G401 (cell line): Measurements from ENCODE around the gene PLEKHA8. TPM values are rescaled to one million over a fixed set of nuclear protein-coding genes. Genes with fewer than 3 reads are reported as not detected.
A peak's percentile ranks its signal among the peaks of the same experiment; 100 is the strongest.

ENCODE experiments used
- DNase-seq: peaks from one replicate; pipeline ENCODE4 v3.0.0-alpha.2; 2015; ENCODE audit warnings: low spot score
- in situ Hi-C: cut with HindIII; loops from 2 replicates; pipeline ENCODE4 v1.10.0; 2016; ENCODE audit warnings: low sequenced_read_pairs, mixed read lengths
- total RNA-seq: library from RNA; depleted of rRNA; stranded (reverse); fragments of >200 nt; shearing (Covaris generic); gene quantifications from 2 replicates; pipeline ENCODE4 v1.2.3, GENCODE V29; 2014

Gene PLEKHA8
- total RNA-seq, 1 experiment from 2014 or later, result 21.5 TPM

DNA sequence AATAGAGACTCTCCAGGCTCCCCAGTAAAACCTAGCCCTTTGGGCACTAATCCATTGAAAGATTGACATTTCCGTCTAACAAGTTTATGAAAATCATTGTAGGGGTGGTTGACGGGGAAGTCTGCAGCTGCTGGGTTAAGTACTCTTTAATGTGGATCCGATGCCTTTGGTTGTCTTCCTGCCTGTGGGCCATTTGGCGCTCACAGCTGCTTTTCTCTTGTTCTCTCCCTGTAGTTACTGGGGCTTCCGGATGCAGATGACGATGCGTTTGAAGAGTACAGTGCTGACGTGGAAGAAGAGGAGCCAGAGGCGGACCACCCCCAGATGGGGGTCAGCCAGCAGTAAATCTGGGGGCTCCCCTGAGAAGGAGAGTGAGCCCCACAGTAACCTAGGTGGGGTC, 129.0 kb downstream of the PLEKHA8 start:
- no peak for DNase-seq
- in situ Hi-C loops, result no loop called here

DNA sequence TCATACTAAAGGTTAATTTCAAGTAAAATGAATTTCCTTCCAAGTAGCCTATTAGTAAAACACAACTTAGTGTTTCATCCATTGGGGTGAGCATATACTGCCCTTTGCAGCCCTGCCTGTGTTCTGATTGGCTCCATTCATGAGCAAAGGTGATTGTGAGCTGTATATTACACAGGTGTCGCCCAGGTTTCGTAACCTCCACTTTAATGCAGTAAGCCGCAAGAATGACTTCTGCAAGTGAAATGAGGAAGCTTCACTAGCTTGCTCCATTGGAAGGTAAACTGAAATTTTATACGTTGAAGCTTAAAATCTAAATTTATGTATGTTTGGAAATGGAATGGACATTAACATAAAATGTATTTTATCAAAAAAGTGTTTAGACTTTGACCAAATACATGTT, 131.0 kb downstream of the PLEKHA8 start:
- in situ Hi-C loops, result no loop called here
- no peak for DNase-seq

DNA sequence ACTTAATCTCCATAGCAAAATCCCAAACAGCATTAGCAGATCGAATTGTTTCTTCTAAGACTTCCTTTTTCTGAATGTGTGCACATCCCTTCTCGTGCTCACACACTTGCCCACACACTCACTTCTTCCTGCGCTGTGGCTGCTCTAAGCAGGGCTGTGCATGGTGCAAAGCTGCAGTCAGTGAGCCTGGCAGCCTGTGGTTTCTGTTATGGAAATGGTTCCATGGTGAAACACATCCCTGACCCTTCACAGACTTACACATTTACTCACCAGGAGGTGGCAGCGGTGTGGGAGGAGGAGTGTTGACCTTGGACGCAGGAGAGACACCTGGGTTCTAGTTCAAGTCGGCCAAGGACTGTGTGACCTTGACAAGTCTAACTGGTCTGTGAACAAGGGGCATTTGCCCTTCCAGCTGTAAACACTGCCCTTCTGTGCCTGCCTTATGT, 131.5 kb downstream of the PLEKHA8 start:
- in situ Hi-C loops, result no loop called here
- no peak for DNase-seq

DNA sequence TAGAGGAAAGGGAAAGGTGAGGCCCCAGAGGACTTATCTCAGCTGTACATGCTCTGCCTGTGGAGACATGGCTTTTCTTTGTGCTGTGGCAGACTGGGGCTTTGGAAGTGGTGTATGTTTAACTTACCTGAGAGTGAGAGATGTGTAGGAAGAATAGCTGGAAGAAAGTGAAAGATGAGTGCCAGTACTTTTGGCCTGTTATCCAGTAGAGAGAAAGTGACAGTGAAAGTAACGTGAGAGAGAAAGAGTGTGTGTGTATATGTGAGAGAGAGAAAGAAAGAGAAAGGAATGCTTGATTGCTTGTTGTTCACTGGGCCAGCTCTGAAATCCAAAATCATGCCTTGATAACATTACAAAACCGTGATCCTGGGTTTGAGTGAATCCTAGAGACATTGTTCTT, 132.1 kb downstream of the PLEKHA8 start:
- no peak for DNase-seq
- in situ Hi-C loops, result no loop called here

- DNase-seq, result no peak
- in situ Hi-C loops, result no loop called here
Observed at GRCh38 chr7:30162133-30162532, 133.9 kb downstream of the PLEKHA8 start.

GRCh38 chr7:30162622-30163124, 134.5 kb downstream of the PLEKHA8 start:
- in situ Hi-C loops, result no loop called here

GRCh38 chr7:30163231-30163894, 135.2 kb downstream of the PLEKHA8 start:
- in situ Hi-C loops, result no loop called here

More at GRCh38 chr7:30162622-30163124, 134.5 kb downstream of the PLEKHA8 start:
- no peak for DNase-seq

DNA sequence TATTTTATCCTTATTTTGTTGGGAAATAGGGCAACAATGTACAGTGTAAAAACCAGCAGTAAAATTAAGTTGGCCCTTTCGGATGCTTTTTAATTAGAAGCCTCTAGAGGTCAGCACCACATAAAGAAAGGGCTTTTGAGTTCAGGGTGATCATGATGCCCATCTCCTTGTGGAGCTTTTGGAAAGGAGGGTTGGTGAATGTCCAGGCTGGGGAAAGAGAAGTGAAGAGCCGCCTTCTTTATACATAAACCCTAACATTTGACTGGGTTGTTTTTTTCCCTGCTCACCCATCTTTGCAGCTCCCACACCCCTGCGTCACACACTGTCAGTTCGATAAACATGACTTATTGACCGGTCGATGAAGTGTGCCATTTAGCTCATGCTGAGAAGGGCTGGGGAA, 136.4 kb downstream of the PLEKHA8 start:
- DNase-seq, result peak; percentile 90
- in situ Hi-C loops, result no loop called here

More at GRCh38 chr7:30163231-30163894, 135.2 kb downstream of the PLEKHA8 start:
- no peak for DNase-seq

- in situ Hi-C loops, result no loop called here
- no peak for DNase-seq
Observed at GRCh38 chr7:30165590-30165989, 137.4 kb downstream of the PLEKHA8 start.

GRCh38 chr7:30166155-30166840, 138.1 kb downstream of the PLEKHA8 start:
- no peak for DNase-seq
- in situ Hi-C loops, result no loop called here

GRCh38 chr7:30166841-30167235, 138.6 kb downstream of the PLEKHA8 start:
- in situ Hi-C loops, result no loop called here
- no peak for DNase-seq

DNA sequence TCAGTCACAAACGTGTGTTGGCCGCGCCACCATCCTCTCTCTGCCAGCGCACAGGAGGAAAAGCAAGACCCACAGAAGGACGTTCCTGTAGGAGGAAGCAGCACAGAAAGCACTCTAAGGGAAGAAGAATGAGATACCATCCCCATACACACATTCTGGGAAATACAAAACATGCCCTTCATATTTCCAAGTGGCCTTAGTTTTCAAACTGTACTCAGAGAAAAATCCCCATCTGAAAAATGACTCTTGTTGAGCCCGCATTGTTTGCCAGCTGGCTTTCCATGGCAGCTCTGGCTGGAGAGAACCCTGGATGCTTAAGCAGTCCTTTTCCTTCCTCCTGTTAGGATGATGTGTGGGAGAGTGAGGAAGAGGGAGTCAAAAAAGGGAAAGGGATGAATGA, 139.7 kb downstream of the PLEKHA8 start:
- no peak for DNase-seq

GRCh38 chr7:30168835-30169573, 140.8 kb downstream of the PLEKHA8 start:
- in situ Hi-C loops, result no loop called here
- no peak for DNase-seq

More for the DNA sequence above, 139.7 kb downstream of the PLEKHA8 start:
- in situ Hi-C loops, result no loop called here

- in situ Hi-C loops, result no loop called here
- DNase-seq, result no peak
Observed at GRCh38 chr7:30169579-30169978, 141.4 kb downstream of the PLEKHA8 start.

DNA sequence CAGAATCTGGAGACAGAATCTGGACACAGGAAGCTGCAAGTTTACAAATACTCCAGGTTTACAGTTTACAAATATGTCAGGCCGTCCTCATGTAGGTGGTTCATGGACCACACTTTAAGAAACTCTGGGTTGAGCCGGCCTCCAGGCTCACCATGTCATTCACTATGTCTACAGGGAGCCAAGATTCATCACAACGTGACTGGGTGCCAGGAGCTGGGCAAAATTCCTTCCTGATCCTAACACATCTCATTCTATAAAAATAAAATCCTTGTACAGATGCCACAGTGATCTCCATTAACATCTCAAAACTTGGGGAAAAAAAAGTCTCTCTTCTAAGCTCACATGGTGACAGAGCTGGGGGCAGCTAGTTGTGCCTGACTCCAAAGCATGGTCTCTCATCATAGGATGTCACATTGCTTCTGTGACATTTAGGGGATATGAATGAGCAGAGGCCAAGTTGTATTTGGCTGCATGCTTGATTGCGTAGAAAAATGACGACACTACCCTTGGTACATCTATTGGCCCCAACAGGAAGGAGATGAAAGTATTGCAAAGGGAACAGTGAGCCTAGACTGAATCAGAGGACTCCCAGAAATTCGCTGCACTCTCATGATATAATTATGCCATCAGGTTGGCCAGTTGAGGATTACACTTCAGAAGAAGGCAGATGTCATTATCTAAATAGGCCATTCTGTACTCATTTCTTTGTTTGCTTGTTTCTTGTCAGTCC, 142.4 kb downstream of the PLEKHA8 start:
- no peak for DNase-seq
- in situ Hi-C loops, result no loop called here

DNA sequence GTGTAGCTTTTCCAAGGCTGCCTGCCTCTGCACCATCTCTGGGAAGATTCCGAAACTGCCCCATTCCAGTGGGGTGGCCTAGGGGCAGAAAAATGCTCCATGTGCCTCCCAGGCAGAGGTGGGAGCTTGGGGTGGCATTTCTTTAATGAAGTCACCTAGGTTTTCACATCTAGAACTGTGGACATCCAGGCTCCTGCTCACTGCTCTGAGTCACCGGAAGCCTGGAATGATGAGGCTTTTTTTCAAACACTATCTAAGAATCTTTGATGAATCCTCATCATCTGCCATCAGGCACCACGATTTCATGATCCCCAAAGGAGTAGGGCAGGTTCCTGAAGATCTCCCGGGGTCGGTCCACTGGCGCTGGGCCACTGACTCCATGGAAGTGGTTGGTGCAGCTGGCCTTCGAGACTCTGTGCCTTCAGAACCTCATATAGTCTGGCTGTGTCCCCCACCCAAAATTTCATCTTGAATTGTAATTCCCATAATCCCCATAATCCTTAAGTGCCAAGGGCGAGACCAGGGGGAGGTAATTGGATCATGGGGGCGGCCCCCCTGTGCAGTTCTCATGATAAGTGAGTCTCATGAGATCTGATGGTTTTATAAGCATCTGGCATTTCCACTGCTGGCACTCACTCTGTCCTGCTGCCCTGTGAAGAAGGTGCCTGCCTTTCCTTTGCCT, 143.7 kb downstream of the PLEKHA8 start:
- in situ Hi-C loops, result no loop called here
- DNase-seq, result no peak

GRCh38 chr7:30172451-30172850, 144.2 kb downstream of the PLEKHA8 start:
- in situ Hi-C loops, result no loop called here
- no peak for DNase-seq

DNA sequence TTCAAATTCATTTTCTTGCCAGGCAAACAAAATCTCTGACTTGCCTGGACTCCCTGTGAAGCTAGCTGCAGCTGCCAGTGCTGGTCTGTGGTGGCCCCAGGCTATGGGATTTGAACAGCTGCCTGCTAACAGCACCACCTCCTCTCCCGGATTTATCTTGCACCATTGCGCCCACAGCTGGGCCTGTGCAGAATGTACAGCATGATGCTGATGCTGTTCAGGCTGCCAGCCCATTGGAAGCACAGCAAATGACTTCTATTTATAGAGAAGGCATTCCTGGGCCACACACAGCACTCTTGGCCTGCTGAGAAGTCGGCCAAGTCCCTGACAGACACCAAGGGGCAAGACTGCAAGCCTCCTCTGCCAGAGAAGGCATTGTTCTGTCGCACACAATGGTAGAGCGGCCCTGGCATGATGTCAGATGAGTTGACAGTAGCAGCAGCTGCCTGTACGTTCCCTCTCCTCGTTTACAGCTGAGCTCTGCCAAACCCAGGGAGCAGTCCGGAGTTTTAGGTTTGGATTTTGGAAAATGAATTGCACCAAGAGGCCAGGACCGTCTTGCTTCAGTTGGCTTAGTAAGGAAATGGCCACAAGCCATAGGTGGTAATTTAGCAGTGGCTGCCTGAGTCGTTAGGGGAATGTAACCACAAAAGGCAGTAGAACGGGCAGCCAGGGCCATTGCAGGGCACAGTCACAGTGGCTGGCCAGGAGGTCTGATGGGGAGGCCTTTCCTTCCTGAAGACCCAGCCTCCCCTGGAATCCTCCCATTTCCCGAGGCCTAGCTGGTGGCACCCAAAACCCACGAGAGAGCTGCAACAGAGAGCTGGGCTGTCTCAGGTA, 145.1 kb downstream of the PLEKHA8 start:
- in situ Hi-C loops, result no loop called here
- DNase-seq, result peak; percentile 83
